K562 (cell line): ENCODE results near the gene DNAJC1. TPM values are rescaled to one million over a fixed set of nuclear protein-coding genes. Genes with fewer than 3 reads are reported as not detected.

Experiments
- ATAC-seq: fragments of 200-7000 bp; cut with Tn5 transposase; 3 replicates; pipeline ENCODE4 v1.9.1; 2020; ENCODE audit warnings: moderate library complexity
- BruUV-seq: library from RNA; stranded (reverse); fragments of 400-500 nt; replicated peaks from 2 replicates; lab custom pipeline; 2021; lab: Mats Ljungman, UMichigan
- CTCF ChIA-PET: fragments of 300-600 bp; formaldehyde crosslinking; extraction: SDS; loops from one replicate; lab custom pipeline; 2021; ENCODE audit warnings: low intra/inter-chr PET ratio; lab: Yijun Ruan, JAX
- POLR2A ChIA-PET: fragments of 300-600, 350-650 bp; sonication (Branson Sonifier 250); formaldehyde crosslinking; extraction: SDS; loops from one replicate; lab custom pipeline; 2021; ENCODE audit warnings: antibody characterized with exemption, inconsistent platforms; lab: Yijun Ruan, JAX
- DNase-seq, 4 experiments: peaks; one replicate each; pipeline versions ENCODE4 v3.0.0 to v3.0.0-alpha.2; 2011 to 2018; ENCODE audit warnings: low spot score in 3 of 4, mixed read lengths in 3 of 4; ENCODE audit errors: extremely low read depth in 1 of 4
- FAIRE-seq: peaks from 2 replicates; lab custom pipeline; 2011; peaks lifted over from hg19 to GRCh38; lab: Jason Lieb, UNC
- H2AFZ ChIP-seq: 2 replicates; pipeline ENCODE4 v1.6.0; 2011; ENCODE audit warnings: low read depth, low read length, control low read depth, inconsistent platforms
- H3K27ac ChIP-seq: fragments of 200-600 bp; 3 replicates; pipeline ENCODE4 v1.8.0; 2011; ENCODE audit warnings: low read depth, mild to moderate bottlenecking, control low read depth, inconsistent platforms, low read length, moderate library complexity, mixed read lengths; ENCODE audit errors: extremely low read depth
- H3K27me3 ChIP-seq, 2 experiments: fragments of 300-600 bp in 1 of 2; 2 replicates in 1 of 2; 3 replicates in 1 of 2; pipeline versions ENCODE4 v1.6.0 to v1.8.0; 2011; ENCODE audit warnings: inconsistent platforms in 2 of 2, low read length in 2 of 2, mild to moderate bottlenecking in 1 of 2, mixed read lengths in 1 of 2, moderate library complexity in 1 of 2; ENCODE audit not compliant: control insufficient read depth in 2 of 2, insufficient read depth in 2 of 2
- H3K36me3 ChIP-seq: fragments of 300-600 bp; 3 replicates; pipeline ENCODE4 v1.8.0; 2011; ENCODE audit warnings: mild to moderate bottlenecking, low read length, inconsistent platforms; ENCODE audit not compliant: control insufficient read depth, insufficient read depth
- H3K4me1 ChIP-seq, 2 experiments: fragments of 200-600 bp in 1 of 2; replicated peaks in 1 of 2; 2 replicates in 1 of 2; 3 replicates in 1 of 2; pipeline versions ENCODE4 v1.5.1 to v1.8.0; 2011; ENCODE audit warnings: inconsistent platforms in 2 of 2, low read length in 2 of 2, mild to moderate bottlenecking in 1 of 2, mixed read lengths in 1 of 2, moderate library complexity in 1 of 2; ENCODE audit not compliant: control insufficient read depth in 2 of 2, insufficient read depth in 2 of 2
- H3K4me2 ChIP-seq: 2 replicates; pipeline ENCODE4 v1.6.1; 2011; ENCODE audit warnings: low read length, control low read depth, inconsistent platforms, mixed read lengths; ENCODE audit not compliant: insufficient read depth
- H3K4me3 ChIP-seq: fragments of 200-600 bp; sonication (generic), shearing (Covaris generic); 2 replicates; pipeline ENCODE4 v1.5.1; 2016; ENCODE audit warnings: control low read depth, inconsistent platforms
- H3K79me2 ChIP-seq: fragments of 200-600 bp; 3 replicates; pipeline ENCODE4 v1.8.0; 2011; ENCODE audit warnings: low read length, inconsistent platforms; ENCODE audit not compliant: control insufficient read depth, insufficient read depth
- H3K9ac ChIP-seq, 2 experiments: 2 replicates each; pipeline versions ENCODE4 v1.6.0 to v1.6.1; 2011; ENCODE audit warnings: low read depth in 2 of 2, low read length in 2 of 2, control low read depth in 1 of 2, inconsistent platforms in 1 of 2, mild to moderate bottlenecking in 1 of 2, mixed read lengths in 1 of 2; ENCODE audit not compliant: insufficient read depth in 1 of 2
- H3K9me1 ChIP-seq: one replicate; pipeline ENCODE4 v1.6.0; 2011; ENCODE audit warnings: inconsistent platforms, mild to moderate bottlenecking, low read length, moderate library complexity; ENCODE audit not compliant: control insufficient read depth, insufficient read depth
- H3K9me3 ChIP-seq: replicated peaks from 2 replicates; pipeline ENCODE4 v1.5.1; 2011; ENCODE audit warnings: low read depth, low read length, inconsistent platforms; ENCODE audit not compliant: control insufficient read depth, insufficient read depth
- H4K20me1 ChIP-seq: replicated peaks from 2 replicates; pipeline ENCODE4 v1.6.1; 2011; ENCODE audit warnings: low read length, inconsistent platforms, mixed read lengths; ENCODE audit not compliant: control insufficient read depth, insufficient read depth
- CCNT2 ChIP-seq: IDR thresholded peaks from 2 replicates; pipeline ENCODE4 v1.6.1; 2011; ENCODE audit warnings: borderline replicate concordance, low read depth, mild to moderate bottlenecking, moderate library complexity, mixed read lengths, low read length; ENCODE audit not compliant: insufficient read length; ENCODE audit errors: extremely low read depth
- DNMT1 ChIP-seq: fragments of 450-650 bp; IDR thresholded peaks from 2 replicates; pipeline ENCODE4 v1.6.1; 2016; ENCODE audit warnings: antibody characterized with exemption, mild to moderate bottlenecking
- MEF2D ChIP-seq: conservative IDR thresholded peaks from 2 replicates; pipeline ENCODE4 v1.6.1; 2016; ENCODE audit warnings: low read depth, missing genetic modification characterization, missing compliant biosample characterization
- PRPF4 ChIP-seq: fragments of 200-400 bp; formaldehyde crosslinking; IDR thresholded peaks from one replicate; pipeline ENCODE4 v1.6.1; 2017; ENCODE audit warnings: low read length, low read depth, mild to moderate bottlenecking; ENCODE audit not compliant: insufficient read depth, poor library complexity, severe bottlenecking
- SRF ChIP-seq, 2 experiments: fragments of 250-450, 450-650 bp in 1 of 2; sonication (Bioruptor Pico) in 1 of 2; sonication (generic) in 1 of 2; formaldehyde crosslinking; IDR thresholded peaks; 2 replicates each; pipeline versions ENCODE4 v1.5.0 to v1.5.1; 2020 to 2022; ENCODE audit warnings: mild to moderate bottlenecking in 1 of 2, missing genetic modification reagents in 1 of 2
- ZBTB26 ChIP-seq: fragments of 450-650 bp; formaldehyde crosslinking; IDR thresholded peaks from 2 replicates; pipeline ENCODE4 v1.4.0; 2022; ENCODE audit warnings: missing genetic modification characterization
- WGBS: fragments of 100-300 bp; shearing (Covaris generic); methylation state at CpG from one replicate; pipeline ENCODE4 v1.1.6; 2016; ENCODE audit warnings: low coverage, mixed read lengths; ENCODE audit not compliant: insufficient coverage; ENCODE audit errors: missing lambda C conversion rate; 5-methylcytosine and 5-hydroxymethylcytosine counted together
- in situ Hi-C: fragments of 300-500 bp; cut with MboI; formaldehyde crosslinking; loops from 4 replicates; pipeline ENCODE4 v1.15.0; 2018; ENCODE audit warnings: inconsistent platforms, mixed read lengths
- intact Hi-C: fragments of 100-400 bp; cut with micrococcal nuclease; formaldehyde crosslinking; loops from 2 replicates; pipeline ENCODE4 v1.14.2; 2022
- polyA plus RNA-seq, 8 experiments: library from polyadenylated mRNA; depleted of rRNA in 4 of 8; stranded (reverse) in 5 of 8; unstranded in 3 of 8; fragments of >200 nt; fragmentation: Nextera tagmentation in 2 of 8; fragmentation: Illumina TruSeq in 1 of 8; extraction: Ambion mirVana in 2 of 8; extraction: Trizol in 1 of 8; gene quantifications; 2 replicates each; pipeline versions ENCODE4 v1.2.1 to v1.2.3, GENCODE V29; 2011 to 2014; ENCODE audit warnings: inconsistent platforms in 1 of 8, missing spikeins in 1 of 8
- total RNA-seq, 7 experiments: library from RNA; depleted of rRNA in 6 of 7; stranded (reverse); fragments of >200 nt in 6 of 7; fragmentation: Illumina TruSeq in 2 of 7; extraction: Trizol in 2 of 7; gene quantifications; 2 replicates each; pipeline versions ENCODE4 v1.2.1 to v1.2.3, GENCODE V29; 2011 to 2021; ENCODE audit warnings: low replicate concordance in 1 of 7

DNAJC1 gene
- total and polyA plus RNA-seq, 9 of the 15 experiments (the other 6 are each of a cell fraction or from before 2014, with no cell fraction given) = 5.4 to 77.6 (median 40.3) TPM

GRCh38 chr10:21791276-21791675 lies 212.3 kb downstream of the DNAJC1 start:
- Histone ChIP-seq H3K9me3 (no peaks in the 10 kb centered on the region), H3K4me3 (no peak overlapping the region), H4K20me1 (no peaks in the 10 kb centered on the region), H3K36me3 (no peaks in the 10 kb centered on the region), H3K27me3 (no peaks in the 10 kb centered on the region), H3K79me2 (peaks cover 6% of the 10 kb centered on the region; the same call in 1 of the 3 replicates), H3K27ac (no peak overlapping the region), H3K4me2 (no peak overlapping the region), H3K4me1 (no peaks in the 10 kb centered on the region; a peak in 1 of 5 replicates), H3K9ac (no peak overlapping the region), H3K9me1 (peaks cover 3% of the 10 kb centered on the region), H2AFZ (no peak overlapping the region)
- no peak for TF ChIP-seq CCNT2
- TF ChIP-seq DNMT1 = no peak
- no peak for TF ChIP-seq SRF (CRISPR knock-in tag; IDR thresholded peaks at IDR 0.05)
- TF ChIP-seq ZBTB26 (CRISPR knock-in tag) = no peak
- TF ChIP-seq MEF2D (tag) = no peak
- no peak for TF ChIP-seq PRPF4
- in situ Hi-C loops = no loop called here
- intact Hi-C loops = no loop called here
- ChIA-PET CTCF (no interaction called here), POLR2A (no interaction called here)
- 80% methylated on average over 2 of the region's 2 CpGs for WGBS
- ATAC-seq (no peak), DNase-seq (no peak), FAIRE-seq (no peak)
- BruUV-seq = no TSS peak
